ENCODE results near the gene ADI1. TPM values are rescaled to one million over a fixed set of nuclear protein-coding genes. Genes with fewer than 3 reads are reported as not detected.

Gene ADI1
- total and polyA plus RNA-seq, 12 donors, result 49.2 to 204 (median 166) TPM

GRCh38 chr2:3513026-3513810 is 6.1 kb downstream of the ADI1 start:
- TF ChIP-seq, protein P1, sequence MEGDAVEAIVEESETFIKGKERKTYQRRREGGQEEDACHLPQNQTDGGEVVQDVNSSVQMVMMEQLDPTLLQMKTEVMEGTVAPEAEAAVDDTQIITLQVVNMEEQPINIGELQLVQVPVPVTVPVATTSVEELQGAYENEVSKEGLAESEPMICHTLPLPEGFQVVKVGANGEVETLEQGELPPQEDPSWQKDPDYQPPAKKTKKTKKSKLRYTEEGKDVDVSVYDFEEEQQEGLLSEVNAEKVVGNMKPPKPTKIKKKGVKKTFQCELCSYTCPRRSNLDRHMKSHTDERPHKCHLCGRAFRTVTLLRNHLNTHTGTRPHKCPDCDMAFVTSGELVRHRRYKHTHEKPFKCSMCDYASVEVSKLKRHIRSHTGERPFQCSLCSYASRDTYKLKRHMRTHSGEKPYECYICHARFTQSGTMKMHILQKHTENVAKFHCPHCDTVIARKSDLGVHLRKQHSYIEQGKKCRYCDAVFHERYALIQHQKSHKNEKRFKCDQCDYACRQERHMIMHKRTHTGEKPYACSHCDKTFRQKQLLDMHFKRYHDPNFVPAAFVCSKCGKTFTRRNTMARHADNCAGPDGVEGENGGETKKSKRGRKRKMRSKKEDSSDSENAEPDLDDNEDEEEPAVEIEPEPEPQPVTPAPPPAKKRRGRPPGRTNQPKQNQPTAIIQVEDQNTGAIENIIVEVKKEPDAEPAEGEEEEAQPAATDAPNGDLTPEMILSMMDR (IDR thresholded peaks at IDR 0.05), result no peak
- Histone ChIP-seq H3K9me3 (peaks cover 0 to 12% (median 0%) of the 10 kb centered on the region in 11 donors), H3K4me1 (peaks cover 0 to 16% (median 10%) of the 10 kb centered on the region in 9 donors), H3K27me3 (no peaks in the 10 kb centered on the region), H3K4me3 (no peak overlapping the region), H3K36me3 (peaks cover 0 to 77% (median 35%) of the 10 kb centered on the region in 9 donors), H3K27ac (no peak overlapping the region)
- no peak for DNase-seq
- intact Hi-C loops (cut with DNase I), result no loop called here
- WGBS, 2 donors, result 96 to 97% methylated on average over 3 of the region's 3 CpGs
- no peak for ATAC-seq

GRCh38 chr2:3512086-3512485 is 7.2 kb downstream of the ADI1 start:
- intact Hi-C loops (cut with DNase I), result no loop called here
- Histone ChIP-seq H3K27me3 (no peaks in the 10 kb centered on the region), H3K4me1 (peaks cover 0 to 7% (median 0%) of the 10 kb centered on the region in 9 donors), H3K27ac (no peak overlapping the region), H3K36me3 (peaks cover 0 to 75% (median 35%) of the 10 kb centered on the region in 9 donors), H3K9me3 (peaks cover 0 to 16% (median 0%) of the 10 kb centered on the region in 11 donors), H3K4me3 (no peak overlapping the region)
- ATAC-seq (no peak), DNase-seq (no peak)
- WGBS, 2 donors, result 83 to 87% methylated on average over 2 of the region's 2 CpGs
- TF ChIP-seq, protein P1 (IDR thresholded peaks at IDR 0.05), result no peak

GRCh38 chr2:3505771-3506170 is 13.6 kb downstream of the ADI1 start:
- TF ChIP-seq, protein P1 (IDR thresholded peaks at IDR 0.05), result no peak
- DNase-seq, result no peak
- WGBS, 2 donors, result 43 to 68% methylated on average over 4 of the region's 4 CpGs
- ATAC-seq, result peak in 6 of 8 donors; percentile 33 to 75 (median 56)
- peak overlapping the region in 7 of 10 donors; percentile 3 to 65 (median 40) for H3K27ac ChIP-seq
- H3K9me3 ChIP-seq, result peaks cover 0 to 9% (median 0%) of the 10 kb centered on the region in 11 donors
- no peaks in the 10 kb centered on the region for H3K27me3 ChIP-seq
- no peak overlapping the region for H3K4me3 ChIP-seq
- peaks cover 0 to 21% (median 4%) of the 10 kb centered on the region in 9 donors for H3K4me1 ChIP-seq
- peaks cover 0 to 81% (median 17%) of the 10 kb centered on the region in 9 donors for H3K36me3 ChIP-seq
- intact Hi-C loops (cut with DNase I), result no loop called here

DNA sequence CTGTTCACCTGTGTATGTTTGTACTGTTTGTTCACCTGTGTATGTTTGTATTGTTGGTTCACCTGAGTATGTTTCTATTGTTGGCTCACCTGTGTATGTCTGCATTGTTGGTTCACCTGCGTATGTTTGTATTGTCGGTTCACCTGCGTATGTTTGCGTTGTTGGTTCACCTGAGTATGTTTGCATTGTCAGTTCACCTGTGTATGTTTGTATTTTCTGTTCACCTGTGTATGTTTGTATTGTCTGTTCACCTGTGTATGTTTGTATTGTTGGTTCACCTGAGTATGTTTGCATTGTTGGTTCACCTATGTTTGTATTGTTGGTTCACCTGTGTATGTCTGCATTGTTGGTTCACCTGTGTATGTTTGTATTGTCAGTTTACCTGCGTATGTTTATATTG is 14.6 kb downstream of the ADI1 start:
- peaks cover 0 to 81% (median 24%) of the 10 kb centered on the region in 9 donors for H3K36me3 ChIP-seq
- peak overlapping the region in 1 of 10 donors; percentile 45 for H3K27ac ChIP-seq
- H3K9me3 ChIP-seq, result peaks cover 0 to 9% (median 0%) of the 10 kb centered on the region in 11 donors
- no peak overlapping the region for H3K4me3 ChIP-seq
- 97 to 98% methylated on average over 5 of the region's 5 CpGs for WGBS, 2 donors
- DNase-seq (no peak), ATAC-seq (no peak)
- intact Hi-C loops (cut with DNase I), result no loop called here
- TF ChIP-seq, protein P1 (IDR thresholded peaks at IDR 0.05), result no peak
- H3K4me1 ChIP-seq, result peaks cover 0 to 21% (median 4%) of the 10 kb centered on the region in 9 donors
- no peaks in the 10 kb centered on the region for H3K27me3 ChIP-seq
